Body of pancreas (tissue), 4 donors: ENCODE results near the gene DHX29.

Source experiments
- POLR2A ChIP-seq, 3 donors: fragments of 450-650 bp; IDR thresholded peaks; one replicate each; pipeline ENCODE4 v1.6.1; 2016; ENCODE audit warnings: antibody characterized with exemption in 3 of 3, mild to moderate bottlenecking in 2 of 3
- TF ChIP-seq, protein P1 (sequence below), 7 experiments: fragments of 450-650 bp in 4 of 7; fragments of 200-600 bp in 3 of 7; sonication (generic) in 3 of 7; IDR thresholded peaks; one replicate each; pipeline ENCODE4 v1.5.1; 2016 to 2019; ENCODE audit warnings: antibody characterized with exemption in 7 of 7

DNA sequence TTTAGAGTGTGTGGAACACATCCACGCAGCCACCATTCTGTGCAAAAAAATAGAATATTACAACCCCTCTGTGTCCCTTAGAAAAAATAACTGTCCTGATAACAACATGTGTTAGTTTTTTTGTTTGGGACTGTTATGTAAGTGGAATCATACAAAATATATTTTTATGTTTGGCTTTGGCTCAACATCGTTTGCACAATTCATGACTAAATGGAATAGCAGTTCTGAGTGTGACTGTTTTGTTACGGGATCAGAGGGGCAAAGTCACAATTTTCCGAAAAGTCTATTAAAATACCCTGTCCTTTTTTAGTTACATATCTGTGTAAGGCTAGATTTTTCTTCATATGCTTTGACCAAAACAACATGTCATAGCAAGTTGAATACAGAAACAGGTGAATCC, 13.1 kb upstream of the DHX29 start:
- TF ChIP-seq, protein P1, sequence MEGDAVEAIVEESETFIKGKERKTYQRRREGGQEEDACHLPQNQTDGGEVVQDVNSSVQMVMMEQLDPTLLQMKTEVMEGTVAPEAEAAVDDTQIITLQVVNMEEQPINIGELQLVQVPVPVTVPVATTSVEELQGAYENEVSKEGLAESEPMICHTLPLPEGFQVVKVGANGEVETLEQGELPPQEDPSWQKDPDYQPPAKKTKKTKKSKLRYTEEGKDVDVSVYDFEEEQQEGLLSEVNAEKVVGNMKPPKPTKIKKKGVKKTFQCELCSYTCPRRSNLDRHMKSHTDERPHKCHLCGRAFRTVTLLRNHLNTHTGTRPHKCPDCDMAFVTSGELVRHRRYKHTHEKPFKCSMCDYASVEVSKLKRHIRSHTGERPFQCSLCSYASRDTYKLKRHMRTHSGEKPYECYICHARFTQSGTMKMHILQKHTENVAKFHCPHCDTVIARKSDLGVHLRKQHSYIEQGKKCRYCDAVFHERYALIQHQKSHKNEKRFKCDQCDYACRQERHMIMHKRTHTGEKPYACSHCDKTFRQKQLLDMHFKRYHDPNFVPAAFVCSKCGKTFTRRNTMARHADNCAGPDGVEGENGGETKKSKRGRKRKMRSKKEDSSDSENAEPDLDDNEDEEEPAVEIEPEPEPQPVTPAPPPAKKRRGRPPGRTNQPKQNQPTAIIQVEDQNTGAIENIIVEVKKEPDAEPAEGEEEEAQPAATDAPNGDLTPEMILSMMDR (IDR thresholded peaks at IDR 0.05), result no peak
- no peak for TF ChIP-seq POLR2A (IDR thresholded peaks at IDR 0.05)
